Measurements from ENCODE around the gene TAS1R1.

The TAS1R1 gene

GRCh38 chr1:6508816-6509189, 46.3 kb upstream of the TAS1R1 start:
- no peak for TF ChIP-seq CTCF (conservative IDR thresholded peaks at IDR 0.05; ENCODE audit: low read depth, low read length)
- no peak for DNase-seq (ENCODE audit: low read depth)
- H3K4me3 ChIP-seq (ENCODE audit: low read length): no peak overlapping the region

- TF ChIP-seq CTCF (conservative IDR thresholded peaks at IDR 0.05; ENCODE audit: low read depth, low read length): no peak
- no peak overlapping the region for H3K4me3 ChIP-seq (ENCODE audit: low read length)
- DNase-seq (ENCODE audit: low read depth): no peak
Measured at GRCh38 chr1:6509220-6509918, 45.7 kb upstream of the TAS1R1 start.

- TF ChIP-seq CTCF (conservative IDR thresholded peaks at IDR 0.05; ENCODE audit: low read depth, low read length): no peak
Measured at GRCh38 chr1:6509919-6510291, 45.2 kb upstream of the TAS1R1 start.

GRCh38 chr1:6510493-6510892, 44.6 kb upstream of the TAS1R1 start:
- no peak overlapping the region for H3K4me3 ChIP-seq (ENCODE audit: low read length)
- DNase-seq (ENCODE audit: low read depth): no peak
- TF ChIP-seq CTCF (conservative IDR thresholded peaks at IDR 0.05; ENCODE audit: low read depth, low read length): no peak

More at GRCh38 chr1:6509919-6510291, 45.2 kb upstream of the TAS1R1 start:
- H3K4me3 ChIP-seq (ENCODE audit: low read length): no peak overlapping the region
- no peak for DNase-seq (ENCODE audit: low read depth)

- no peak overlapping the region for H3K4me3 ChIP-seq (ENCODE audit: low read length)
- DNase-seq (ENCODE audit: low read depth): no peak
- TF ChIP-seq CTCF (conservative IDR thresholded peaks at IDR 0.05; ENCODE audit: low read depth, low read length): no peak
Measured at GRCh38 chr1:6511056-6511455, 44.1 kb upstream of the TAS1R1 start.

- no peak for DNase-seq (ENCODE audit: low read depth)
- no peak overlapping the region for H3K4me3 ChIP-seq (ENCODE audit: low read length)
- no peak for TF ChIP-seq CTCF (conservative IDR thresholded peaks at IDR 0.05; ENCODE audit: low read depth, low read length)
Measured at GRCh38 chr1:6511561-6512244, 43.4 kb upstream of the TAS1R1 start.

Data from retinal pigment epithelial cell (primary cell).